A673 (cell line): ENCODE measurements around the gene TMEM272. TPM values are rescaled to one million over a fixed set of nuclear protein-coding genes. Genes with fewer than 3 reads are reported as not detected.

Experiments used
- BruUV-seq: library from RNA; stranded (reverse); fragments of 400-500 nt; replicated peaks from 2 replicates; lab custom pipeline; 2021; lab: Mats Ljungman, UMichigan
- CTCF ChIA-PET: fragments of 300-600 bp; sonication (Branson Sonifier 250); formaldehyde crosslinking; loops from one replicate; lab custom pipeline; 2022; ENCODE audit warnings: antibody characterized with exemption; lab: Charles Lee
- POLR2A ChIA-PET: fragments of 300-600 bp; sonication (Branson Sonifier 250); formaldehyde crosslinking; loops from one replicate; lab custom pipeline; 2022; ENCODE audit warnings: antibody characterized with exemption; ENCODE audit not compliant: low non-redundant PET; lab: Charles Lee
- DNase-seq: peaks from one replicate; pipeline ENCODE4 v3.0.0-alpha.2; 2015; ENCODE audit warnings: low spot score
- H3K27ac ChIP-seq: fragments of 200-600 bp; sonication (generic); 2 replicates; pipeline ENCODE4 v1.5.1; 2016; ENCODE audit warnings: mixed run types, low read depth, mild to moderate bottlenecking, mixed read lengths, antibody characterized with exemption, low read length; ENCODE audit not compliant: poor library complexity, severe bottlenecking
- H3K27me3 ChIP-seq: fragments of 200-600 bp; sonication (generic); replicated peaks from 2 replicates; pipeline ENCODE4 v1.6.1; 2017; ENCODE audit warnings: mixed run types, low read depth, mild to moderate bottlenecking, mixed read lengths, antibody characterized with exemption, low read length; ENCODE audit not compliant: insufficient read depth, poor library complexity
- H3K36me3 ChIP-seq: fragments of 200-600 bp; sonication (generic); 2 replicates; pipeline ENCODE4 v1.6.1; 2016; ENCODE audit warnings: mixed run types, mild to moderate bottlenecking, mixed read lengths, antibody characterized with exemption, low read length; ENCODE audit not compliant: insufficient read depth, poor library complexity, severe bottlenecking
- H3K4me1 ChIP-seq: fragments of 200-600 bp; sonication (generic); 2 replicates; pipeline ENCODE4 v1.6.1; 2017; ENCODE audit warnings: mixed run types, mild to moderate bottlenecking, mixed read lengths, antibody characterized with exemption, low read length; ENCODE audit not compliant: insufficient read depth, poor library complexity, severe bottlenecking
- H3K4me3 ChIP-seq: fragments of 200-600 bp; sonication (generic); 2 replicates; pipeline ENCODE4 v1.5.1; 2016; ENCODE audit warnings: low read depth, mixed run types, mild to moderate bottlenecking, mixed read lengths, low read length; ENCODE audit not compliant: poor library complexity, severe bottlenecking
- H3K9me3 ChIP-seq: fragments of 200-600 bp; sonication (generic); 2 replicates; pipeline ENCODE4 v1.6.1; 2016; ENCODE audit warnings: mixed run types, low read depth, mild to moderate bottlenecking, mixed read lengths, antibody characterized with exemption, low read length; ENCODE audit not compliant: poor library complexity, severe bottlenecking
- EZH2 ChIP-seq: fragments of 200-600 bp; sonication (generic); IDR thresholded peaks from 2 replicates; pipeline ENCODE4 v1.6.1; 2017; ENCODE audit warnings: borderline replicate concordance, low read depth, mild to moderate bottlenecking, mixed read lengths, antibody characterized with exemption, low read length; ENCODE audit not compliant: poor library complexity, severe bottlenecking
- intact Hi-C: fragments of 100-400 bp; cut with micrococcal nuclease; formaldehyde crosslinking; loops from one replicate; pipeline ENCODE4 v1.10.0; 2022; ENCODE audit not compliant: unreplicated experiment
- total RNA-seq: library from RNA; stranded (reverse); gene quantifications from 2 replicates; pipeline ENCODE4 v1.2.3, GENCODE V29; 2021
- TF ChIP-seq, protein P1 (sequence below): fragments of 300-800, 200-600 bp; sonication (generic); conservative IDR thresholded peaks from 2 replicates; pipeline ENCODE4 v1.5.1; 2017; ENCODE audit warnings: low read depth, mild to moderate bottlenecking, antibody characterized with exemption, low read length, moderate library complexity, mixed read lengths

TMEM272 gene
- total RNA-seq, 1 experiment from 2014 or later, result not detected

DNA sequence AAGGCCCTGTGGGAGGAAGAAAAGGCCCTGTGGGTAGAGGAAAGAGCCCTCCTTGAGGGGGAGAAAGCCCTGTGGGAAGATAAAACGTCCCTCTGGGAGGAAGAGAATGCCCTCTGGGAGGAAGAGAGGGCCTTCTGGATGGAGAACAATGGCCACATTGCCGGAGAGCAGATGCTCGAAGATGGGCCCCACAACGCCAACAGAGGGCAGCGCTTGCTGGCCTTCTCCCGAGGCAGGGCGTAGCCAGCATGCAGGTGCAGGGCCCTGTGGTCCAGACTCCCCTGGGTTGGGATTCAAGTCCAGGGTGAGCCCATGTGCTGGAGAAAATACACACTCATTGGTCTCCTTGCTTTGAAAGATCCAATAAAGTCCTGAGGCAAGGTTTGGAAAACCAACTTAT is 20.9 kb upstream of the TMEM272 start:
- intact Hi-C loops, result no loop called here
- no peak for DNase-seq
- Histone ChIP-seq H3K4me1 (no peaks in the 10 kb centered on the region), H3K9me3 (no peaks in the 10 kb centered on the region), H3K4me3 (no peak overlapping the region), H3K36me3 (no peaks in the 10 kb centered on the region), H3K27me3 (peaks cover 5% of the 10 kb centered on the region), H3K27ac (no peak overlapping the region)
- TF ChIP-seq, protein P1, sequence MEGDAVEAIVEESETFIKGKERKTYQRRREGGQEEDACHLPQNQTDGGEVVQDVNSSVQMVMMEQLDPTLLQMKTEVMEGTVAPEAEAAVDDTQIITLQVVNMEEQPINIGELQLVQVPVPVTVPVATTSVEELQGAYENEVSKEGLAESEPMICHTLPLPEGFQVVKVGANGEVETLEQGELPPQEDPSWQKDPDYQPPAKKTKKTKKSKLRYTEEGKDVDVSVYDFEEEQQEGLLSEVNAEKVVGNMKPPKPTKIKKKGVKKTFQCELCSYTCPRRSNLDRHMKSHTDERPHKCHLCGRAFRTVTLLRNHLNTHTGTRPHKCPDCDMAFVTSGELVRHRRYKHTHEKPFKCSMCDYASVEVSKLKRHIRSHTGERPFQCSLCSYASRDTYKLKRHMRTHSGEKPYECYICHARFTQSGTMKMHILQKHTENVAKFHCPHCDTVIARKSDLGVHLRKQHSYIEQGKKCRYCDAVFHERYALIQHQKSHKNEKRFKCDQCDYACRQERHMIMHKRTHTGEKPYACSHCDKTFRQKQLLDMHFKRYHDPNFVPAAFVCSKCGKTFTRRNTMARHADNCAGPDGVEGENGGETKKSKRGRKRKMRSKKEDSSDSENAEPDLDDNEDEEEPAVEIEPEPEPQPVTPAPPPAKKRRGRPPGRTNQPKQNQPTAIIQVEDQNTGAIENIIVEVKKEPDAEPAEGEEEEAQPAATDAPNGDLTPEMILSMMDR, result no peak
- ChIA-PET CTCF (no interaction called here), POLR2A (no interaction called here)
- no TSS peak for BruUV-seq

DNA sequence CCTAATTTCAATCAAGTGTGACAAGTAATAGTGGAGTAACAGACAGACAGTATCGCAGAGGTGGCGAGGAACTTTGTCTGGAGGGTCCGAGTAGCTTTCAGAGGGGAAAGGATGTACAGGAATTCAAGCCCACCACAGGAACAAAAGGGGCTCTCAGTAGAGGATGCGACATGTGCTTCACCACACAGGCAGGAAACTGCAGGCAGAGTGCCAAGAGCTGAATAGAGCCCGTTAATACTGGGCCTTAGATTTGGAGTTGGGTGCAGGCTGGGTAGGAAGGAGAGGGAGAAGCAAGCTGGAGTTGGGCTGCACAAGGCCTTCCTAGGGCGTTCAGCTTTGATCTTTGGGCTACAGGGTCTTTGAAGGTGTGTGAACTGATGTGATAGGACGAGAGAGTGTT is 18.0 kb upstream of the TMEM272 start:
- no TSS peak for BruUV-seq
- no peak overlapping the region for H3K4me3 ChIP-seq
- CTCF ChIA-PET, result no interaction called here
- TF ChIP-seq EZH2, result no peak
- TF ChIP-seq, protein P1, result no peak
- H3K9me3 ChIP-seq, result no peaks in the 10 kb centered on the region
- H3K4me1 ChIP-seq, result no peaks in the 10 kb centered on the region
- POLR2A ChIA-PET, result no interaction called here
- peaks cover 2% of the 10 kb centered on the region for H3K27me3 ChIP-seq
- H3K36me3 ChIP-seq, result no peaks in the 10 kb centered on the region
- intact Hi-C loops, result no loop called here
- peak; percentile 18 for DNase-seq
- H3K27ac ChIP-seq, result no peak overlapping the region

DNA sequence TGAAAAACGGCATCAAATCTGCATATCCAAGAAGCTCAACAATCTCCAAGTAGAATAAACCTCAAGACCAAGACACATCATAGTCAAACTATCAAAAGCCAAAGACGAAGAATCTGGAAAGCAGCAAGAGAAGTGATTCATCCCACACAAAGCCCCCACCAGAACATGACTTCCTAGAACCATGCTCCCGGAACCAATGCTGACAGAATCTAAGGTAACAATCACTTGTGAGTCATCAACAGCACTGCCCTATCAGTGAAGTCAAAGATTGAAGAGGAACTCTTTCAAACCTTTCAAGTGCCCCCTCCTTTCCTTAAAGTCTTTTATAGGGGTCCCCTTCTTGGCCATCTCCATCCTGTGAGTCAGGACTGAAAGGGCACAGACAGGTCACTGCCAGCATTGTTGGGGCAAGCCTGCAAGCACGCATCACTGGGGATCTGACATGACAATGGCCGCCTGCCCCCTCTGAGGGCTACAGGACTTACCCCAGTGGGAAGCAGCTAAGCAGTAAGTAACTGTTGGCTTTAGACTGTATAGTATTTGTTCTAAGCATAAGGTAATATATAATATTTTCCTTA is 16.8 kb upstream of the TMEM272 start, which contains the start of gene CCDC70:
TSS of gene CCDC70 (plus strand) at position 247 of the 578 bp plus-strand sequence. CDS start 3,443 bp downstream, outside the sequence.
- Histone ChIP-seq H3K27me3 (peaks cover 4% of the 10 kb centered on the region), H3K4me3 (no peak within 1 kb of the TSS), H3K4me1 (no peaks in the 10 kb centered on the region), H3K36me3 (no peaks in the 10 kb centered on the region), H3K9me3 (no peaks in the 10 kb centered on the region), H3K27ac (no peak within 1 kb of the TSS)
- no TSS peak for BruUV-seq
- no peak for DNase-seq
- intact Hi-C loops, result no loop called here
- ChIA-PET CTCF (no interaction called here), POLR2A (no interaction called here)
- no peak for TF ChIP-seq EZH2
- TF ChIP-seq, protein P1, result no peak
